ENCODE data around the gene DDR1. TPM values are rescaled to one million over a fixed set of nuclear protein-coding genes. Genes with fewer than 3 reads are reported as not detected.
A peak's percentile ranks its signal among the peaks of the same experiment; 100 is the strongest.
"Not testable (repeated sequence)": the region's sequence is repeated elsewhere in the genome, so short reads cannot be mapped to it uniquely, and the experiment has no call there.

DDR1 gene
- total RNA-seq, 1 donor from 2014 or later, result 85.3 TPM

GRCh38 chr6:30854285-30855040 is 29.9 kb upstream of the DDR1 start:
- Histone ChIP-seq H3K4me1 (peaks cover 13% of the 10 kb centered on the region), H4K20me1 (ENCODE audit: low read depth) (no peaks in the 10 kb centered on the region), H3K9me3 (ENCODE audit: low read depth) (no peaks in the 10 kb centered on the region), H3K27ac (no peak overlapping the region), H3K9ac (no peak overlapping the region), H3K36me3 (no peaks in the 10 kb centered on the region), H3F3A (ENCODE audit: low read depth) (no peaks in the 10 kb centered on the region), H3K27me3 (no peaks in the 10 kb centered on the region), H3K79me2 (ENCODE audit: low read depth) (no peaks in the 10 kb centered on the region), H2AFZ (replicated peaks) (no peak overlapping the region), H3K4me2 (no peak overlapping the region), H3K4me3 (no peak overlapping the region)
- peaks cover 17% of the 10 kb centered on the region for H3K4me1 Mint-ChIP-seq
- no peak for DNase-seq (ENCODE audit: low spot score)
- TF ChIP-seq CTCF (IDR thresholded peaks at IDR 0.05), result no peak
- no peak for TF ChIP-seq EZH2 (IDR thresholded peaks at IDR 0.05)
- TF ChIP-seq EZH2phosphoT487 (IDR thresholded peaks at IDR 0.05), result no peak
- H3K4me3 Mint-ChIP-seq, result no peak overlapping the region
- peaks cover 35% of the 10 kb centered on the region for H3K9me3 Mint-ChIP-seq
- H3K27me3 Mint-ChIP-seq (ENCODE audit: insufficient read depth, low read depth), result peaks cover 3% of the 10 kb centered on the region
- peaks cover 3% of the 10 kb centered on the region for H3K36me3 Mint-ChIP-seq
- no peak overlapping the region for H3K27ac Mint-ChIP-seq

- H3K9ac ChIP-seq, result no peak overlapping the region
- H3K27ac ChIP-seq, result no peak overlapping the region
- Mint-ChIP-seq H3K27ac (no peak overlapping the region), H3K9me3 (peaks cover 34% of the 10 kb centered on the region), H3K4me1 (peaks cover 17% of the 10 kb centered on the region), H3K36me3 (peaks cover 1% of the 10 kb centered on the region), H3K4me3 (no peak overlapping the region), H3K27me3 (ENCODE audit: insufficient read depth, low read depth) (peaks cover 3% of the 10 kb centered on the region)
- H3K79me2 ChIP-seq (ENCODE audit: low read depth), result no peaks in the 10 kb centered on the region
- no peaks in the 10 kb centered on the region for H3F3A ChIP-seq (ENCODE audit: low read depth)
- H3K9me3 ChIP-seq (ENCODE audit: low read depth), result no peaks in the 10 kb centered on the region
- peak overlapping the region; percentile 22 for H2AFZ ChIP-seq (replicated peaks)
- DNase-seq (ENCODE audit: low spot score), result no peak
- H3K4me3 ChIP-seq, result no peak overlapping the region
- TF ChIP-seq EZH2phosphoT487 (IDR thresholded peaks at IDR 0.05) (no peak), CTCF (IDR thresholded peaks at IDR 0.05) (no peak), EZH2 (IDR thresholded peaks at IDR 0.05) (no peak)
- H4K20me1 ChIP-seq (ENCODE audit: low read depth), result no peaks in the 10 kb centered on the region
- no peaks in the 10 kb centered on the region for H3K27me3 ChIP-seq
- no peak overlapping the region for H3K4me2 ChIP-seq
- no peaks in the 10 kb centered on the region for H3K36me3 ChIP-seq
- H3K4me1 ChIP-seq, result peaks cover 13% of the 10 kb centered on the region
Observed at GRCh38 chr6:30855429-30856075, 28.8 kb upstream of the DDR1 start.

- Mint-ChIP-seq H3K4me3 (peak overlapping the region; percentile 31), H3K27me3 (ENCODE audit: insufficient read depth, low read depth) (peaks cover 3% of the 10 kb centered on the region), H3K27ac (no peak overlapping the region), H3K36me3 (peaks cover 3% of the 10 kb centered on the region), H3K4me1 (peaks cover 17% of the 10 kb centered on the region), H3K9me3 (peaks cover 29% of the 10 kb centered on the region)
- Histone ChIP-seq H3K79me2 (ENCODE audit: low read depth) (no peaks in the 10 kb centered on the region), H3K27ac (no peak overlapping the region), H3K4me2 (no peak overlapping the region), H4K20me1 (ENCODE audit: low read depth) (no peaks in the 10 kb centered on the region), H3K9me3 (ENCODE audit: low read depth) (no peaks in the 10 kb centered on the region), H2AFZ (replicated peaks) (no peak overlapping the region), H3K9ac (no peak overlapping the region), H3F3A (ENCODE audit: low read depth) (no peaks in the 10 kb centered on the region), H3K27me3 (no peaks in the 10 kb centered on the region), H3K4me1 (peaks cover 13% of the 10 kb centered on the region), H3K36me3 (no peaks in the 10 kb centered on the region), H3K4me3 (no peak overlapping the region)
- no peak for TF ChIP-seq EZH2 (IDR thresholded peaks at IDR 0.05)
- no peak for DNase-seq (ENCODE audit: low spot score)
Observed at GRCh38 chr6:30857112-30857511, 27.2 kb upstream of the DDR1 start.

- H3K9ac ChIP-seq, result no peak overlapping the region
- H4K20me1 ChIP-seq (ENCODE audit: low read depth), result no peaks in the 10 kb centered on the region
- no peaks in the 10 kb centered on the region for H3K36me3 ChIP-seq
- H3F3A ChIP-seq (ENCODE audit: low read depth), result no peaks in the 10 kb centered on the region
- no peak overlapping the region for H2AFZ ChIP-seq (replicated peaks)
- Mint-ChIP-seq H3K27me3 (ENCODE audit: insufficient read depth, low read depth) (peaks cover 3% of the 10 kb centered on the region), H3K4me1 (peaks cover 17% of the 10 kb centered on the region), H3K36me3 (peaks cover 3% of the 10 kb centered on the region), H3K4me3 (peak overlapping the region; percentile 31), H3K27ac (no peak overlapping the region), H3K9me3 (peaks cover 26% of the 10 kb centered on the region)
- H3K79me2 ChIP-seq (ENCODE audit: low read depth), result no peaks in the 10 kb centered on the region
- TF ChIP-seq EZH2 (IDR thresholded peaks at IDR 0.05) (no peak), CTCF (IDR thresholded peaks at IDR 0.05) (no peak), EZH2phosphoT487 (IDR thresholded peaks at IDR 0.05) (no peak)
- peaks cover 13% of the 10 kb centered on the region for H3K4me1 ChIP-seq
- no peaks in the 10 kb centered on the region for H3K27me3 ChIP-seq
- no peaks in the 10 kb centered on the region for H3K9me3 ChIP-seq (ENCODE audit: low read depth)
- no peak for DNase-seq (ENCODE audit: low spot score)
- H3K27ac ChIP-seq, result no peak overlapping the region
- H3K4me2 ChIP-seq, result no peak overlapping the region
- no peak overlapping the region for H3K4me3 ChIP-seq
Observed at GRCh38 chr6:30857549-30857948, 26.8 kb upstream of the DDR1 start.

- H3K27me3 ChIP-seq; H2AFZ ChIP-seq (replicated peaks); DNase-seq (ENCODE audit: low spot score); H3K36me3 ChIP-seq; H3K4me3 ChIP-seq; H3K79me2 ChIP-seq (ENCODE audit: low read depth); H3K4me2 ChIP-seq; H4K20me1 ChIP-seq (ENCODE audit: low read depth); H3K9me3 ChIP-seq (ENCODE audit: low read depth); H3F3A ChIP-seq (ENCODE audit: low read depth); H3K36me3 Mint-ChIP-seq; H3K27ac ChIP-seq; H3K27me3 Mint-ChIP-seq (ENCODE audit: insufficient read depth, low read depth); H3K27ac Mint-ChIP-seq; H3K4me3 Mint-ChIP-seq; H3K9ac ChIP-seq: not testable (repeated sequence)
- H3K4me1 ChIP-seq, result peaks cover 13% of the 10 kb centered on the region
- H3K9me3 Mint-ChIP-seq, result peaks cover 25% of the 10 kb centered on the region
- H3K4me1 Mint-ChIP-seq, result peaks cover 17% of the 10 kb centered on the region
Observed at GRCh38 chr6:30859726-30860125, 24.6 kb upstream of the DDR1 start.

Data from neural progenitor cell (in vitro differentiated cells).